Adrenal gland (tissue), 5 donors: ENCODE measurements around the gene HSF2BP.

ENCODE experiments used
- POLR2A ChIP-seq, 2 donors: fragments of 450-650 bp; IDR thresholded peaks; one replicate each; pipeline ENCODE4 v1.6.1; 2017; ENCODE audit warnings: antibody characterized with exemption in 2 of 2, mild to moderate bottlenecking in 2 of 2, moderate library complexity in 1 of 2
- TF ChIP-seq, protein P1 (sequence below), 6 experiments: fragments of 450-650 bp in 4 of 6; fragments of 200-600 bp in 2 of 6; sonication (generic) in 1 of 6; IDR thresholded peaks; 1 replicate in 5 of 6; 2 replicates in 1 of 6; pipeline versions ENCODE4 v1.5.1 to v1.8.0; 2016 to 2021; ENCODE audit warnings: antibody characterized with exemption in 6 of 6, mild to moderate bottlenecking in 2 of 6, moderate library complexity in 1 of 6
- donor health status: DM: no; HTN: no; CAD: no.

DNA sequence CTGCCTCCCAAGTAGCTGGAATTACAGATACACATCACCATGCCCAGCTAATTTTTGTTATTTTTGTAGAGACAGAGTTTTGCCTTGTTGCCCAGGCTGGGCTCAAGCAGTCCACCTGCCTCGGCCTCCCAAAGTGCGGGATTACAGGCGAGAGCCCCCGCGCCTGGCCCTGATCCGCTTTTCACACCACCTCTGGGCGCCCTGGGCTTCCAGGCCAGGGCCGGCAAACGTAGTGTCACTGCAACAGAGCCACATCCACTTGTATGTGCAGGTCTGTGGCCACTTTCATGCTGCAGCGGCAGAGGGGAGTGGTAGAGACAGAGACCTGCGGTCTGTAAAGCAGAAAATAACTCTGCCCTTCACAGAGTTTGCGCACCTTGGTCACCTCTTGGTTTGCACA is 29.6 kb upstream of the HSF2BP start:
- TF ChIP-seq, protein P1, sequence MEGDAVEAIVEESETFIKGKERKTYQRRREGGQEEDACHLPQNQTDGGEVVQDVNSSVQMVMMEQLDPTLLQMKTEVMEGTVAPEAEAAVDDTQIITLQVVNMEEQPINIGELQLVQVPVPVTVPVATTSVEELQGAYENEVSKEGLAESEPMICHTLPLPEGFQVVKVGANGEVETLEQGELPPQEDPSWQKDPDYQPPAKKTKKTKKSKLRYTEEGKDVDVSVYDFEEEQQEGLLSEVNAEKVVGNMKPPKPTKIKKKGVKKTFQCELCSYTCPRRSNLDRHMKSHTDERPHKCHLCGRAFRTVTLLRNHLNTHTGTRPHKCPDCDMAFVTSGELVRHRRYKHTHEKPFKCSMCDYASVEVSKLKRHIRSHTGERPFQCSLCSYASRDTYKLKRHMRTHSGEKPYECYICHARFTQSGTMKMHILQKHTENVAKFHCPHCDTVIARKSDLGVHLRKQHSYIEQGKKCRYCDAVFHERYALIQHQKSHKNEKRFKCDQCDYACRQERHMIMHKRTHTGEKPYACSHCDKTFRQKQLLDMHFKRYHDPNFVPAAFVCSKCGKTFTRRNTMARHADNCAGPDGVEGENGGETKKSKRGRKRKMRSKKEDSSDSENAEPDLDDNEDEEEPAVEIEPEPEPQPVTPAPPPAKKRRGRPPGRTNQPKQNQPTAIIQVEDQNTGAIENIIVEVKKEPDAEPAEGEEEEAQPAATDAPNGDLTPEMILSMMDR (IDR thresholded peaks at IDR 0.05) = no peak
- no peak for TF ChIP-seq POLR2A (IDR thresholded peaks at IDR 0.05)
